GM23248 (cell line): ENCODE results near the gene IRAG1. TPM values are rescaled to one million over a fixed set of nuclear protein-coding genes. Genes with fewer than 3 reads are reported as not detected.

Experiments used
- DNase-seq: peaks from one replicate; pipeline ENCODE4 v3.0.0-alpha.2; 2015
- H2AFZ ChIP-seq: fragments of 200-600 bp; sonication (generic); 2 replicates; pipeline ENCODE4 v1.6.1; 2016; ENCODE audit warnings: antibody characterized with exemption
- H3F3A ChIP-seq: fragments of 200-600 bp; sonication (generic); 2 replicates; pipeline ENCODE4 v1.6.1; 2016; ENCODE audit warnings: mild to moderate bottlenecking, antibody characterized with exemption, mixed run types; ENCODE audit not compliant: insufficient read depth
- H3K27ac ChIP-seq: fragments of 200-600 bp; sonication (generic); 2 replicates; pipeline ENCODE4 v1.5.1; 2016; ENCODE audit warnings: mild to moderate bottlenecking
- H3K27me3 ChIP-seq: fragments of 200-600 bp; sonication (generic); replicated peaks from 2 replicates; pipeline ENCODE4 v1.6.1; 2016; ENCODE audit warnings: mild to moderate bottlenecking; ENCODE audit not compliant: insufficient read depth
- H3K36me3 ChIP-seq: fragments of 200-600 bp; sonication (generic); 2 replicates; pipeline ENCODE4 v1.6.1; 2016; ENCODE audit warnings: low read depth, mild to moderate bottlenecking
- H3K4me1 ChIP-seq: fragments of 200-600 bp; sonication (generic); 2 replicates; pipeline ENCODE4 v1.6.1; 2016; ENCODE audit warnings: mild to moderate bottlenecking; ENCODE audit not compliant: insufficient read depth
- H3K4me2 ChIP-seq: fragments of 200-600 bp; sonication (generic); one replicate; pipeline ENCODE4 v1.6.1; 2016; ENCODE audit warnings: mild to moderate bottlenecking; ENCODE audit not compliant: unreplicated experiment
- H3K4me3 ChIP-seq: fragments of 200-600 bp; sonication (generic); 2 replicates; pipeline ENCODE4 v1.5.1; 2016; ENCODE audit warnings: mild to moderate bottlenecking
- H3K79me2 ChIP-seq: fragments of 200-600 bp; sonication (generic); 2 replicates; pipeline ENCODE4 v1.6.1; 2016; ENCODE audit warnings: mild to moderate bottlenecking; ENCODE audit not compliant: insufficient read depth
- H3K9ac ChIP-seq: fragments of 200-600 bp; sonication (generic); 2 replicates; pipeline ENCODE4 v1.6.1; 2016; ENCODE audit warnings: mild to moderate bottlenecking
- H3K9me2 ChIP-seq: fragments of 200-600 bp; sonication (generic); 2 replicates; pipeline ENCODE4 v1.6.1; 2016; ENCODE audit warnings: mixed run types, mild to moderate bottlenecking, moderate library complexity; ENCODE audit not compliant: insufficient read depth
- H3K9me3 ChIP-seq: fragments of 200-600 bp; sonication (generic); one replicate; pipeline ENCODE4 v1.6.1; 2017; ENCODE audit warnings: low read depth
- H4K20me1 ChIP-seq: fragments of 200-600 bp; sonication (generic); 2 replicates; pipeline ENCODE4 v1.6.0; 2016; ENCODE audit not compliant: insufficient read depth
- EZH2 ChIP-seq: fragments of 200-600 bp; sonication (generic); IDR thresholded peaks from 2 replicates; pipeline ENCODE4 v1.6.1; 2018; ENCODE audit warnings: antibody characterized with exemption, mild to moderate bottlenecking; ENCODE audit not compliant: insufficient read depth, poor library complexity, severe bottlenecking
- EZH2phosphoT487 ChIP-seq: fragments of 200-600 bp; sonication (generic); IDR thresholded peaks from 2 replicates; pipeline ENCODE4 v1.6.1; 2018; ENCODE audit warnings: antibody characterized with exemption, moderate library complexity, mild to moderate bottlenecking, low read depth; ENCODE audit not compliant: insufficient read depth
- WGBS, 2 experiments: methylation state at CpG; one replicate each; pipeline ENCODE4 v1.1.6; 2015 to 2017; ENCODE audit warnings: low lambda C conversion rate in 2 of 2, low coverage in 1 of 2; ENCODE audit errors: missing lambda C conversion rate in 2 of 2; 5-methylcytosine and 5-hydroxymethylcytosine counted together
- in situ Hi-C: fragments of 300-500 bp; cut with MboI; formaldehyde crosslinking; loops from 2 replicates; pipeline ENCODE4 v1.15.0; 2020
- polyA plus RNA-seq: library from polyadenylated mRNA; unstranded; fragments of >200 nt; fragmentation: Nextera tagmentation; extraction: Ambion mirVana; gene quantifications from 2 replicates; pipeline ENCODE4 v1.2.1, GENCODE V29; 2016
- total RNA-seq: library from RNA; depleted of rRNA; stranded (reverse); fragments of >200 nt; shearing (Covaris generic); gene quantifications from 2 replicates; pipeline ENCODE4 v1.2.3, GENCODE V29; 2014

Gene IRAG1
- total and polyA plus RNA-seq, 2 experiments from 2014 or later: 5.3 to 6.7 TPM

GRCh38 chr11:10655943-10656576 is 37.5 kb downstream of the IRAG1 start:
- peak overlapping the region; percentile 46; the same call in 1 of the 2 replicates for H2AFZ ChIP-seq
- WGBS, 2 experiments: 70 to 71% methylated on average over 6 of the region's 6 CpGs
- in situ Hi-C loops: loop anchor here (10.0 kb wide), 1 partner anchor 251 kb away; no protein-coding TSS in a partner anchor
- no peak overlapping the region for H3K27ac ChIP-seq
- peaks cover 54% of the 10 kb centered on the region for H3K4me1 ChIP-seq
- peaks cover 34% of the 10 kb centered on the region for H3F3A ChIP-seq
- H3K4me3 ChIP-seq: no peak overlapping the region
- H3K9me2 ChIP-seq: no peaks in the 10 kb centered on the region
- no peaks in the 10 kb centered on the region for H4K20me1 ChIP-seq
- TF ChIP-seq EZH2 (no peak), EZH2phosphoT487 (no peak)
- DNase-seq: no peak
- no peaks in the 10 kb centered on the region for H3K79me2 ChIP-seq
- no peak overlapping the region for H3K9ac ChIP-seq
- H3K36me3 ChIP-seq: no peaks in the 10 kb centered on the region
- H3K27me3 ChIP-seq: no peaks in the 10 kb centered on the region
- no peaks in the 10 kb centered on the region for H3K9me3 ChIP-seq
- H3K4me2 ChIP-seq: no peak overlapping the region

- H3K4me1 ChIP-seq: peaks cover 53% of the 10 kb centered on the region
- 73 to 74% methylated on average over 4 of the region's 4 CpGs for WGBS, 2 experiments
- 0 out of 2 replicates have a peak overlapping the region, but pooled peaks have one; percentile 46 for H2AFZ ChIP-seq
- H3K9me2 ChIP-seq: no peaks in the 10 kb centered on the region
- no peak overlapping the region for H3K9ac ChIP-seq
- no peak overlapping the region for H3K27ac ChIP-seq
- H3K27me3 ChIP-seq: no peaks in the 10 kb centered on the region
- H3F3A ChIP-seq: peaks cover 32% of the 10 kb centered on the region
- TF ChIP-seq EZH2 (no peak), EZH2phosphoT487 (no peak)
- no peaks in the 10 kb centered on the region for H4K20me1 ChIP-seq
- in situ Hi-C loops: loop anchor here (10.0 kb wide), 1 partner anchor 250 kb away; no protein-coding TSS in a partner anchor
- H3K36me3 ChIP-seq: no peaks in the 10 kb centered on the region
- no peak for DNase-seq
- no peaks in the 10 kb centered on the region for H3K9me3 ChIP-seq
- no peaks in the 10 kb centered on the region for H3K79me2 ChIP-seq
- no peak overlapping the region for H3K4me2 ChIP-seq
- H3K4me3 ChIP-seq: no peak overlapping the region
Observed at GRCh38 chr11:10655227-10655626, 38.3 kb downstream of the IRAG1 start.

GRCh38 chr11:10654811-10655150 is 38.8 kb downstream of the IRAG1 start:
- TF ChIP-seq EZH2phosphoT487 (no peak), EZH2 (no peak)
- WGBS, 2 experiments: 67 to 100% methylated on average over 1 of the region's 1 CpG
- Histone ChIP-seq H4K20me1 (no peaks in the 10 kb centered on the region), H3K27me3 (no peaks in the 10 kb centered on the region), H3K4me1 (peaks cover 48% of the 10 kb centered on the region), H3K27ac (no peak overlapping the region), H2AFZ (0 out of 2 replicates have a peak overlapping the region, but pooled peaks have one; percentile 46), H3K79me2 (no peaks in the 10 kb centered on the region), H3K4me3 (no peak overlapping the region), H3K9ac (no peak overlapping the region), H3F3A (peaks cover 28% of the 10 kb centered on the region), H3K9me3 (no peaks in the 10 kb centered on the region), H3K9me2 (no peaks in the 10 kb centered on the region), H3K4me2 (no peak overlapping the region), H3K36me3 (no peaks in the 10 kb centered on the region)
- in situ Hi-C loops: loop anchor here (10.0 kb wide), 1 partner anchor 250 kb away; no protein-coding TSS in a partner anchor
- DNase-seq: no peak

- peak; percentile 74 for DNase-seq
- 57 to 63% methylated on average over 4 of the region's 4 CpGs for WGBS, 2 experiments
- no peaks in the 10 kb centered on the region for H3K79me2 ChIP-seq
- no peaks in the 10 kb centered on the region for H3K27me3 ChIP-seq
- peaks cover 42% of the 10 kb centered on the region for H3K4me1 ChIP-seq
- H3K9ac ChIP-seq: no peak overlapping the region
- no peak overlapping the region for H3K4me2 ChIP-seq
- no peaks in the 10 kb centered on the region for H3K9me2 ChIP-seq
- no peaks in the 10 kb centered on the region for H3K36me3 ChIP-seq
- H3K4me3 ChIP-seq: no peak overlapping the region
- H3K27ac ChIP-seq: no peak overlapping the region
- no peak overlapping the region for H2AFZ ChIP-seq
- no peak for TF ChIP-seq EZH2phosphoT487
- no peak for TF ChIP-seq EZH2
- peaks cover 22% of the 10 kb centered on the region for H3F3A ChIP-seq
- in situ Hi-C loops: loop anchor here (10.0 kb wide), 1 partner anchor 249 kb away; no protein-coding TSS in a partner anchor
- H3K9me3 ChIP-seq: no peaks in the 10 kb centered on the region
- H4K20me1 ChIP-seq: no peaks in the 10 kb centered on the region
Observed at GRCh38 chr11:10653946-10654810, 39.4 kb downstream of the IRAG1 start.
